Neural crest cell (in vitro differentiated cells): ENCODE data around the gene ANKRD35. TPM values are rescaled to one million over a fixed set of nuclear protein-coding genes. Genes with fewer than 3 reads are reported as not detected.

Experiments used
- DNase-seq: peaks from one replicate; pipeline ENCODE4 v3.0.0; 2021; ENCODE audit warnings: low read depth, mixed read lengths, low spot score
- H3K27ac Mint-ChIP-seq: one replicate; pipeline ENCODE4 v1.8.0; 2021; ENCODE audit warnings: mild to moderate bottlenecking, mixed read lengths; ENCODE audit not compliant: unreplicated experiment
- H3K27me3 Mint-ChIP-seq: 2 replicates; pipeline ENCODE4 v1.8.0; 2021; ENCODE audit warnings: low read depth, mild to moderate bottlenecking, mixed read lengths
- H3K36me3 Mint-ChIP-seq: 2 replicates; pipeline ENCODE4 v1.8.0; 2021; ENCODE audit warnings: low read depth, mild to moderate bottlenecking, mixed read lengths
- H3K4me1 Mint-ChIP-seq: 2 replicates; pipeline ENCODE4 v1.8.0; 2021; ENCODE audit warnings: mixed read lengths
- H3K4me3 Mint-ChIP-seq: one replicate; pipeline ENCODE4 v1.8.0; 2021; ENCODE audit warnings: mild to moderate bottlenecking, mixed read lengths
- H3K9me3 Mint-ChIP-seq: 2 replicates; pipeline ENCODE4 v1.8.0; 2021; ENCODE audit warnings: mixed read lengths
- CTCF ChIP-seq: fragments of 200-600 bp; sonication (generic); conservative IDR thresholded peaks from 2 replicates; pipeline ENCODE4 v1.5.0; 2021; ENCODE audit warnings: antibody characterized with exemption, mild to moderate bottlenecking
- total RNA-seq: library from RNA; stranded (reverse); gene quantifications from 2 replicates; pipeline ENCODE4 v1.2.1, GENCODE V29; 2021

The ANKRD35 gene
- total RNA-seq, 1 donor from 2014 or later: 0.07 TPM

DNA sequence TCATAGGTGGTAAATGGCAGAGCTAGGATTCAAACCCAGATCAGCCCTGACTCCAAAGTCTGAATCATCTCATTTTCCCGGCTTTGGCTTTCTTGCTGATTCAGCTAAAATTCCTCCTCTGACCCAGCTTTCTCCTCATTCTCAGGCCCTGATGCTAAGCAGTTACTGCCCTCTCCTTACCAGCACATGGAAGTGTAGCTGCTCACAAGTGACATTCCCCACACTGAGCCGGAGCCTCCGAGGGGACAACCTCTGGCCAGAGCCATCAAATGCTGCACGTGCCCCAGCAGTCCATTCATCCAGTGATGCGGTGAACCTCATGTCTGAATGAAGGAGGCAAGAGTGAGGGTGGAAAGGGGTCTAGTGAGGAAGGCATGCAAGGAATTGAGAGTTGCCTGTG is 13.1 kb upstream of the ANKRD35 start:
- Mint-ChIP-seq H3K4me3 (no peak overlapping the region), H3K36me3 (no peaks in the 10 kb centered on the region), H3K27me3 (peaks cover 3% of the 10 kb centered on the region), H3K9me3 (no peaks in the 10 kb centered on the region), H3K4me1 (peaks cover 21% of the 10 kb centered on the region), H3K27ac (peak overlapping the region; percentile 58)
- DNase-seq: no peak
- no peak for TF ChIP-seq CTCF

DNA sequence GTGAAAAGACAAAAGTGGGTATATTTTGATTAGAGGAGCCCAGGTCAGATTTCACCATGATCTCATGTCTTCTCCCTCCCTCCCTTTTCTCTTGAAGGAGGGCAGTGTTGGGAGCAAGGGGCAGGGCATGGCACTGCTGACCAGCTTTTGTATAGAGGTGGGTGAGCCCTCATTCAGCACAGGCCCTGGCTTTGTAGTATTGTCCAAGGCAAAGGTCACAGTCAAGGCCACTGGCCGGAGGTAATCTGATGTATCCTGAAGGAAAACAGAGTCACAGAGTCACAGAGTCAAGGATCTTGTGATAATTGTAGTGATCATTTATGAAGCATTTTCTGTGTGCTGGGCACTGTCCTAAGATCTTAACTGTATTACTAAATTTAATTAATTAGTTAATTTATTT is 12.3 kb upstream of the ANKRD35 start:
- no peak for DNase-seq
- H3K27ac Mint-ChIP-seq: no peak overlapping the region
- TF ChIP-seq CTCF: no peak
- peaks cover 21% of the 10 kb centered on the region for H3K4me1 Mint-ChIP-seq
- H3K27me3 Mint-ChIP-seq: peaks cover 3% of the 10 kb centered on the region
- H3K9me3 Mint-ChIP-seq: no peaks in the 10 kb centered on the region
- H3K36me3 Mint-ChIP-seq: no peaks in the 10 kb centered on the region
- H3K4me3 Mint-ChIP-seq: no peak overlapping the region

DNA sequence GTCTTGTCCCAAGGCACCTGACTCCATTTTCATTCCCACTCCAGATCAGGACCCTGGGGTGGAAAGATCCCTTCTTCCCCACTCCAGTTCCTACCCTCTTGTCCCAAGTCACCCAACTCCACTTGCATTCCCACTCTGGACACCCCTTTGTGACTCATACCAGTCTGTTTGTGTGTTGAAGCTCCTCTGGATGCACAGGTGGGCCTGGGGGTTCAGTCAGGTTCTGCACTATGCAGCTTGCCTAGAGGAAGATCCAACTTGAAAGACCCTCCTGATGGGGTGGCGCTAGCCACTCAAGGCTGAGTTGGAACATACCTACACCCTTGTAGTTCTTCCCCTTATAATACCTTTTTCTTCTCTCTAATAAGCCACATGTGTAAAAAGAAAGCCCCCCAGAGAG is 9.8 kb upstream of the ANKRD35 start:
- H3K36me3 Mint-ChIP-seq: no peaks in the 10 kb centered on the region
- peaks cover under 1% of the 10 kb centered on the region for H3K27me3 Mint-ChIP-seq
- H3K4me1 Mint-ChIP-seq: peaks cover 27% of the 10 kb centered on the region
- TF ChIP-seq CTCF: no peak
- H3K27ac Mint-ChIP-seq: no peak overlapping the region
- H3K4me3 Mint-ChIP-seq: no peak overlapping the region
- H3K9me3 Mint-ChIP-seq: no peaks in the 10 kb centered on the region
- DNase-seq: no peak

DNA sequence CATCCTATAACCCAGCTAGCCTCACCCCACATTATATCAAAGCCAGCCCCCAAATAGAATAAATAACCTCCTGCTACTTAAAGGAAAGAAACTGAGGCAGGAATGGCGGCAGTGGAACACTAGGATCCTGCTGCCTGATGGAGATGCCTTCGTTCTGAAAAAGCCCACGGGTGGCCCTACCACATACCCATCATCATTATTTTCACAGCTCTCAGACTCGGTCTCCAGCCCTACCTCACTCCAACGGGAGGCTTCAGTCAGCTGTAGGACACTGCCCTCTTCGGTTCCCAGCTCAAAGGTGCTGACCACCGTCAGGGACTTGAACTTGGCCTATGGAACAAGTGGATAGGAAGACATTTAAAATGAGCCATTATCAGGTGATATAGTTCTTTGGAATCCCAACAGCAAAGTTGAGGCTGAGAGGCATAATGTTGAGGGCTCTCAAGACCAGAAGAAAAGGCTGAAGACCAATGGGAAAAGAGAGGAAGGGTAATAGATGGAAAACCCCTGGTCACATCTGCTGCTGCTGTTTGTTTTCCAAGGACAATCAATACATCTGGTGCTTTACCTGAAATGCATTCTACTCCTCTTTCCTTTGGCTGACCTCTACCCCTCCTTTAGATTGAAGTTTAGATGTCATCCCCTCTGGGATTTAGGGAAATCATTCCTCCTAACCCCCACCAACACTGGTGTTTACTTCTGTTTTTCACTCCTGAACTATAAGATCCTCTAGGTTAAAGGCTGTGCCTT is 7.8 kb upstream of the ANKRD35 start:
- H3K4me1 Mint-ChIP-seq: peaks cover 12% of the 10 kb centered on the region
- H3K9me3 Mint-ChIP-seq: no peaks in the 10 kb centered on the region
- peaks cover 5% of the 10 kb centered on the region for H3K27me3 Mint-ChIP-seq
- no peaks in the 10 kb centered on the region for H3K36me3 Mint-ChIP-seq
- no peak for TF ChIP-seq CTCF
- no peak overlapping the region for H3K4me3 Mint-ChIP-seq
- H3K27ac Mint-ChIP-seq: no peak overlapping the region
- DNase-seq: no peak

GRCh38 chr1:145892486-145893087 is 6.9 kb upstream of the ANKRD35 start:
- Mint-ChIP-seq H3K4me1 (peaks cover 8% of the 10 kb centered on the region), H3K4me3 (peak overlapping the region; percentile 39), H3K9me3 (no peaks in the 10 kb centered on the region), H3K27me3 (peaks cover 10% of the 10 kb centered on the region), H3K36me3 (no peaks in the 10 kb centered on the region), H3K27ac (peak overlapping the region; percentile 99)
- DNase-seq: no peak
- no peak for TF ChIP-seq CTCF
